PC-3 (cell line): ENCODE measurements around the gene PPP1CB. TPM values are rescaled to one million over a fixed set of nuclear protein-coding genes. Genes with fewer than 3 reads are reported as not detected.

Source experiments
- ATAC-seq: fragments of 200-7000 bp; cut with Tn5 transposase; 2 replicates; pipeline ENCODE4 v1.9.1; 2020; ENCODE audit warnings: mild to moderate bottlenecking, moderate library complexity
- BruUV-seq: library from RNA; stranded (reverse); fragments of 400-500 nt; replicated peaks from 2 replicates; lab custom pipeline; 2021; lab: Mats Ljungman, UMichigan
- CTCF ChIA-PET: fragments of 300-600 bp; sonication (Branson Sonifier 250); formaldehyde crosslinking; loops from one replicate; lab custom pipeline; 2022; ENCODE audit warnings: antibody characterized with exemption; lab: Charles Lee
- POLR2A ChIA-PET: fragments of 300-600 bp; sonication (Branson Sonifier 250); formaldehyde crosslinking; loops from one replicate; lab custom pipeline; 2022; ENCODE audit warnings: antibody characterized with exemption; ENCODE audit not compliant: unreplicated experiment; lab: Charles Lee
- DNase-seq: peaks from one replicate; pipeline ENCODE4 v3.0.0-alpha.2; 2015
- H2AFZ ChIP-seq: fragments of 300-600 bp; sonication (generic); 2 replicates; pipeline ENCODE4 v1.6.0; 2016; ENCODE audit warnings: antibody characterized with exemption, low read length
- H3F3A ChIP-seq: fragments of 300-600 bp; sonication (generic); one replicate; pipeline ENCODE4 v1.6.0; 2017; ENCODE audit warnings: antibody characterized with exemption, low read length, control low read depth, mild to moderate bottlenecking; ENCODE audit not compliant: unreplicated experiment
- H3K27ac ChIP-seq: fragments of 300-600 bp; sonication (generic); 2 replicates; pipeline ENCODE4 v1.5.1; 2016; ENCODE audit warnings: mild to moderate bottlenecking, low read length
- H3K27me3 ChIP-seq: fragments of 300-600 bp; sonication (generic); 2 replicates; pipeline ENCODE4 v1.6.1; 2016; ENCODE audit warnings: low read length, mixed read lengths
- H3K36me3 ChIP-seq: fragments of 300-600 bp; sonication (generic); 2 replicates; pipeline ENCODE4 v1.6.1; 2016; ENCODE audit warnings: low read depth, mixed run types, low read length, mixed read lengths
- H3K4me1 ChIP-seq: fragments of 300-600 bp; sonication (generic); 2 replicates; pipeline ENCODE4 v1.5.1; 2016; ENCODE audit warnings: low read length; ENCODE audit not compliant: insufficient read depth
- H3K4me2 ChIP-seq: fragments of 300-600 bp; sonication (generic); 2 replicates; pipeline ENCODE4 v1.6.0; 2016; ENCODE audit warnings: low read length
- H3K4me3 ChIP-seq: fragments of 300-600 bp; sonication (generic); 2 replicates; pipeline ENCODE4 v1.5.1; 2016; ENCODE audit warnings: mild to moderate bottlenecking, low read length, mixed read lengths
- H3K79me2 ChIP-seq: fragments of 300-600 bp; sonication (generic); 2 replicates; pipeline ENCODE4 v1.6.1; 2017; ENCODE audit warnings: low read length, mixed read lengths
- H3K9ac ChIP-seq: fragments of 300-600 bp; sonication (generic); 2 replicates; pipeline ENCODE4 v1.6.0; 2016; ENCODE audit warnings: mild to moderate bottlenecking, low read length
- H3K9me2 ChIP-seq: fragments of 300-600 bp; sonication (generic); replicated peaks from 2 replicates; pipeline ENCODE4 v1.6.1; 2016; ENCODE audit warnings: mixed run types, low read length, mixed read lengths
- H3K9me3 ChIP-seq: fragments of 300-600 bp; sonication (generic); 2 replicates; pipeline ENCODE4 v1.6.1; 2016; ENCODE audit warnings: low read length, mixed read lengths
- H4K20me1 ChIP-seq: fragments of 300-600 bp; sonication (generic); 2 replicates; pipeline ENCODE4 v1.6.1; 2016; ENCODE audit warnings: low read length, mixed read lengths
- CTCF ChIP-seq: fragments of 300-600 bp; sonication (generic); conservative IDR thresholded peaks from 2 replicates; pipeline ENCODE4 v1.5.1; 2017; ENCODE audit warnings: antibody characterized with exemption, low read depth, mild to moderate bottlenecking, low read length
- EZH2 ChIP-seq: fragments of 300-600 bp; sonication (generic); IDR thresholded peaks from one replicate; pipeline ENCODE4 v1.6.1; 2017; ENCODE audit warnings: antibody characterized with exemption, mild to moderate bottlenecking, low read length; ENCODE audit not compliant: unreplicated experiment
- EZH2phosphoT487 ChIP-seq: fragments of 300-600 bp; sonication (generic); IDR thresholded peaks from 2 replicates; pipeline ENCODE4 v1.6.1; 2018; ENCODE audit warnings: mild to moderate bottlenecking, antibody characterized with exemption, low read length, borderline replicate concordance
- intact Hi-C: fragments of 100-400 bp; cut with micrococcal nuclease; formaldehyde crosslinking; loops from 2 replicates; pipeline ENCODE4 v1.9.0; 2023
- total RNA-seq: library from RNA; depleted of rRNA; stranded (reverse); fragments of >200 nt; gene quantifications from 2 replicates; pipeline ENCODE4 v1.2.3, GENCODE V29; 2014

PPP1CB gene
- total RNA-seq, 1 experiment from 2014 or later, result 84.2 TPM

DNA sequence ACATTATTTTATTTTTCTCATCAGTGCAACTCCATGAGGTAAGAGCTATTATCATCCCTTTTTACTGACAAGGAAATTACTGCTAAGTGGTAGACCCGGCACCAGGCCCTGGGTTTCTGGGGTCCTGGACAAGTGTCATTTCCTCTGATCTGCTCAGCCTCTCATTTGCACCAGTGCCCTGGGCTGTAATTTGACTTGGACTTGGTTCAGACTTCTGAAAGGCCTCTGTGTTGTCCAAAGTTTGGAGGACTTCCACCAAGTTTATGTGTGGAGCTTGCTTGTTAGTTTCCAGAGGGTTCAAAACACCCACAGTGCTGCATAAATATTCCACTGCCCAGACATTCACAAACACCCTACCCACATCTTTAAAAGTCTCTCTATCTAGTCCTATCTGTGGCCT, 44.0 kb upstream of the PPP1CB start:
- Histone ChIP-seq H3K9ac (no peak overlapping the region), H3K4me2 (no peak overlapping the region), H3K9me2 (no peaks in the 10 kb centered on the region), H4K20me1 (no peaks in the 10 kb centered on the region), H2AFZ (no peak overlapping the region), H3F3A (no peaks in the 10 kb centered on the region), H3K9me3 (no peaks in the 10 kb centered on the region), H3K27ac (no peak overlapping the region), H3K36me3 (no peaks in the 10 kb centered on the region), H3K4me1 (peaks cover 12% of the 10 kb centered on the region), H3K4me3 (no peak overlapping the region), H3K79me2 (no peaks in the 10 kb centered on the region), H3K27me3 (no peaks in the 10 kb centered on the region)
- CTCF ChIA-PET, result no interaction called here
- POLR2A ChIA-PET, result no interaction called here
- TF ChIP-seq EZH2phosphoT487, result no peak
- TF ChIP-seq CTCF, result no peak
- TF ChIP-seq EZH2, result no peak
- intact Hi-C loops, result no loop called here
- no peak for ATAC-seq
- DNase-seq, result no peak
- no TSS peak for BruUV-seq

DNA sequence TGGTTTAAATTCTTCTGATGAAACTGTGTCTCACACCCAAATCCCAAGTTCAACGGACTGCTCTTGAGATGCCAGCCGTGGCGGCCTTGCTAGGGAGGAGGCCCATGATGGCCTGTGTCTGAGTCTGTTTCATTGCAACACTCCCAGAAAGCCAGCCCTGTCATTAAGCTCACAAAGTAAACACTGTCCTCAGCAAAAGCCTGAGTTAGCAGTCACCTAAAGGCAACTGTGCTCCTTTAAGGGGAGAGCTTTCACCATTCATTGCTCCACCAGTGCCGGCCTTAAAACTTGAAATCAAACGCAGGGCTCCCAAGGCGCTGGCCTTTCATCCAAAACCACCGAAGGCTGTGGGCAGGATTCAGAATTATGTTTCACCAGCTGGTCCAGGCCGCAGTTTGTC, 42.5 kb upstream of the PPP1CB start:
- no peak overlapping the region for H2AFZ ChIP-seq
- TF ChIP-seq EZH2 (no peak), CTCF (no peak), EZH2phosphoT487 (no peak)
- no peak overlapping the region for H3K9ac ChIP-seq
- H3K4me3 ChIP-seq, result no peak overlapping the region
- H3F3A ChIP-seq, result no peaks in the 10 kb centered on the region
- H3K4me1 ChIP-seq, result peaks cover 22% of the 10 kb centered on the region
- no peaks in the 10 kb centered on the region for H3K79me2 ChIP-seq
- H3K27ac ChIP-seq, result no peak overlapping the region
- no peaks in the 10 kb centered on the region for H3K36me3 ChIP-seq
- no peaks in the 10 kb centered on the region for H3K27me3 ChIP-seq
- intact Hi-C loops, result no loop called here
- H4K20me1 ChIP-seq, result no peaks in the 10 kb centered on the region
- ATAC-seq (no peak), DNase-seq (no peak)
- no TSS peak for BruUV-seq
- no peak overlapping the region for H3K4me2 ChIP-seq
- ChIA-PET POLR2A (no interaction called here), CTCF (no interaction called here)
- no peaks in the 10 kb centered on the region for H3K9me2 ChIP-seq
- H3K9me3 ChIP-seq, result no peaks in the 10 kb centered on the region

- Histone ChIP-seq H3K9me2 (no peaks in the 10 kb centered on the region), H4K20me1 (no peaks in the 10 kb centered on the region), H3K27me3 (no peaks in the 10 kb centered on the region), H3K4me2 (no peak overlapping the region), H3K27ac (no peak overlapping the region), H3K9me3 (no peaks in the 10 kb centered on the region), H3K79me2 (no peaks in the 10 kb centered on the region), H3K4me3 (no peak overlapping the region), H3F3A (no peaks in the 10 kb centered on the region), H3K9ac (no peak overlapping the region), H3K36me3 (no peaks in the 10 kb centered on the region), H2AFZ (no peak overlapping the region), H3K4me1 (peaks cover 26% of the 10 kb centered on the region)
- intact Hi-C loops, result no loop called here
- TF ChIP-seq EZH2 (no peak), EZH2phosphoT487 (no peak), CTCF (no peak)
- no TSS peak for BruUV-seq
- ChIA-PET POLR2A (no interaction called here), CTCF (no interaction called here)
- DNase-seq (no peak), ATAC-seq (no peak)
These were observed 41.1 kb upstream of the PPP1CB start for GRCh38 chr2:28710545-28710944.
